Measurements from ENCODE around the gene BABAM2. TPM values are rescaled to one million over a fixed set of nuclear protein-coding genes. Genes with fewer than 3 reads are reported as not detected.

The BABAM2 gene
- total RNA-seq, 1 experiment from 2014 or later: 16.3 TPM

- BruUV-seq (replicated peaks): no TSS peak
- H3K79me2 ChIP-seq (ENCODE audit: low read length): no peaks in the 10 kb centered on the region
- ChIA-PET CTCF (interaction anchor here (0.6 to 0.7 kb wide), 3 partner anchors 209 to 710 kb away, joined by 3 to 9 read pairs (median 3); partner anchors contain the start of gene SLC4A1AP), POLR2A (ENCODE audit: unreplicated experiment) (no interaction called here)
- no peaks in the 10 kb centered on the region for H4K20me1 ChIP-seq (ENCODE audit: low read length)
- ATAC-seq (peak; percentile 57), DNase-seq (peak; percentile 73)
- intact Hi-C loops (cut with micrococcal nuclease): loop anchor here (2.0 kb wide), 1 partner anchor 17 kb away; no protein-coding TSS in a partner anchor
- TF ChIP-seq EZH2 (IDR thresholded peaks at IDR 0.05; ENCODE audit: low read length, unreplicated experiment) (no peak), EZH2phosphoT487 (IDR thresholded peaks at IDR 0.05; ENCODE audit: borderline replicate concordance, low read length) (no peak)
- TF ChIP-seq, protein P1, sequence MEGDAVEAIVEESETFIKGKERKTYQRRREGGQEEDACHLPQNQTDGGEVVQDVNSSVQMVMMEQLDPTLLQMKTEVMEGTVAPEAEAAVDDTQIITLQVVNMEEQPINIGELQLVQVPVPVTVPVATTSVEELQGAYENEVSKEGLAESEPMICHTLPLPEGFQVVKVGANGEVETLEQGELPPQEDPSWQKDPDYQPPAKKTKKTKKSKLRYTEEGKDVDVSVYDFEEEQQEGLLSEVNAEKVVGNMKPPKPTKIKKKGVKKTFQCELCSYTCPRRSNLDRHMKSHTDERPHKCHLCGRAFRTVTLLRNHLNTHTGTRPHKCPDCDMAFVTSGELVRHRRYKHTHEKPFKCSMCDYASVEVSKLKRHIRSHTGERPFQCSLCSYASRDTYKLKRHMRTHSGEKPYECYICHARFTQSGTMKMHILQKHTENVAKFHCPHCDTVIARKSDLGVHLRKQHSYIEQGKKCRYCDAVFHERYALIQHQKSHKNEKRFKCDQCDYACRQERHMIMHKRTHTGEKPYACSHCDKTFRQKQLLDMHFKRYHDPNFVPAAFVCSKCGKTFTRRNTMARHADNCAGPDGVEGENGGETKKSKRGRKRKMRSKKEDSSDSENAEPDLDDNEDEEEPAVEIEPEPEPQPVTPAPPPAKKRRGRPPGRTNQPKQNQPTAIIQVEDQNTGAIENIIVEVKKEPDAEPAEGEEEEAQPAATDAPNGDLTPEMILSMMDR (conservative IDR thresholded peaks at IDR 0.05; ENCODE audit: low read depth, low read length): no peak
- no peak overlapping the region for H3K4me3 ChIP-seq (ENCODE audit: low read length)
- H3K9ac ChIP-seq (ENCODE audit: low read length): no peak overlapping the region
- H3K27me3 ChIP-seq (ENCODE audit: low read length): no peaks in the 10 kb centered on the region
- H3K9me2 ChIP-seq (replicated peaks; ENCODE audit: low read length): no peaks in the 10 kb centered on the region
- H3K36me3 ChIP-seq (ENCODE audit: low read depth, low read length): no peaks in the 10 kb centered on the region
- H3K9me3 ChIP-seq (ENCODE audit: low read length): no peaks in the 10 kb centered on the region
- H2AFZ ChIP-seq (ENCODE audit: low read length): no peak overlapping the region
- H3K4me1 ChIP-seq (ENCODE audit: insufficient read depth, low read length): peaks cover 44% of the 10 kb centered on the region
- no peaks in the 10 kb centered on the region for H3F3A ChIP-seq (ENCODE audit: low read length, unreplicated experiment)
- H3K27ac ChIP-seq (ENCODE audit: low read length): peak overlapping the region; percentile 52
- H3K4me2 ChIP-seq (ENCODE audit: low read length): peak overlapping the region; percentile 30
These were observed 483.3 kb downstream of the BABAM2 start for GRCh38 chr2:28373854-28374253.

DNA sequence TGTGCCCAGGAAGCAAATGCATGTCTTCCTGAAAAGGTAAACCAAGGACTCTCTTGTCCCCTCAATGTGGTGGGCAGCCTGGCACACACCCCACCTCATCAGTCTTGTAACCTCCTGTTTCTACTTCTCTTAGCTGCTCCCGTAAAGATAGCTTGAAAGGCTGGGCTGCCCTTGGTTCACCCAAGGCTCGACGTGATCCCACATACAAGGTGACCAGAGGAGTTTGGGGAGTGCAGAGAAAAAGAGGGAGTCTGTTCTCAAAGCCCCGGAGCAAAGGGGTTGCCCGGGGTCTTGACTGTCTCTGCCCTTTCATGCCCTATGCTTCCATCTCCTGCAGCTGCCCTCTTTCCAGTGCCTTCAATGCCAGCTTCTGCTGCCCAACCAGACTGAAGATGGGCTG lies 483.8 kb downstream of the BABAM2 start:
- Histone ChIP-seq H3K27me3 (ENCODE audit: low read length) (no peaks in the 10 kb centered on the region), H3K4me3 (ENCODE audit: low read length) (no peak overlapping the region), H3K4me2 (ENCODE audit: low read length) (peak overlapping the region; percentile 30), H3K27ac (ENCODE audit: low read length) (peak overlapping the region; percentile 52), H2AFZ (ENCODE audit: low read length) (0 out of 2 replicates have a peak overlapping the region, but pooled peaks have one; percentile 27), H3K9ac (ENCODE audit: low read length) (no peak overlapping the region), H3F3A (ENCODE audit: low read length, unreplicated experiment) (no peaks in the 10 kb centered on the region), H4K20me1 (ENCODE audit: low read length) (no peaks in the 10 kb centered on the region), H3K9me3 (ENCODE audit: low read length) (no peaks in the 10 kb centered on the region), H3K36me3 (ENCODE audit: low read depth, low read length) (no peaks in the 10 kb centered on the region), H3K9me2 (replicated peaks; ENCODE audit: low read length) (no peaks in the 10 kb centered on the region), H3K4me1 (ENCODE audit: insufficient read depth, low read length) (peaks cover 43% of the 10 kb centered on the region), H3K79me2 (ENCODE audit: low read length) (no peaks in the 10 kb centered on the region)
- no TSS peak for BruUV-seq (replicated peaks)
- POLR2A ChIA-PET (ENCODE audit: unreplicated experiment): no interaction called here
- intact Hi-C loops (cut with micrococcal nuclease): loop anchor here (2.0 kb wide), 1 partner anchor 16 kb away; no protein-coding TSS in a partner anchor
- DNase-seq (no peak), ATAC-seq (no peak)
- TF ChIP-seq EZH2 (IDR thresholded peaks at IDR 0.05; ENCODE audit: low read length, unreplicated experiment) (no peak), EZH2phosphoT487 (IDR thresholded peaks at IDR 0.05; ENCODE audit: borderline replicate concordance, low read length) (no peak)
- TF ChIP-seq, protein P1 (conservative IDR thresholded peaks at IDR 0.05; ENCODE audit: low read depth, low read length): no peak
- CTCF ChIA-PET: interaction anchor here (0.6 to 0.7 kb wide), 3 partner anchors 209 to 710 kb away, joined by 3 to 9 read pairs (median 3); partner anchors contain the start of gene SLC4A1AP

DNA sequence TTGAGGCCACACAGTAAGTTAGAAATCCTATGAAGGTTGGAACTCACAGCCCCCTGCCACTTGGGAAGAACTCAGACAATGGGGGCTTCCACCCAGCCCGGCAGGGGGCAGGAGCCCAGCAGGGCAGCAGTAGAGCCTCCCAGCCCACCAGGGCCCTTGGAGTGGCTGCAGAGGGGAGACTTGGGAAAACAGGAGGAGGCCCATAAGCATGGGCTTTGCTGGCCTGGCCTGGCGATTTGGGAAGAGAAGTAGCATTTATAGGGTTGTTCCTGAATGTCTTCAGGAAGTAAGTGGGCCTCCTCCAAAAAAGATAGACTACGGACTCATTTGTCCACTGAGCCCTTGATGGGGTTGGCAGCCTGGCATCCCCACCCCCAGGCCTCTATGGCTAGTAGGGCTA lies 484.7 kb downstream of the BABAM2 start:
- no peaks in the 10 kb centered on the region for H3K9me3 ChIP-seq (ENCODE audit: low read length)
- no peaks in the 10 kb centered on the region for H4K20me1 ChIP-seq (ENCODE audit: low read length)
- ATAC-seq (no peak), DNase-seq (no peak)
- no peaks in the 10 kb centered on the region for H3K79me2 ChIP-seq (ENCODE audit: low read length)
- H3K4me1 ChIP-seq (ENCODE audit: insufficient read depth, low read length): peaks cover 34% of the 10 kb centered on the region
- intact Hi-C loops (cut with micrococcal nuclease): loop anchor here (2.0 kb wide), 1 partner anchor 16 kb away; no protein-coding TSS in a partner anchor
- no peaks in the 10 kb centered on the region for H3K9me2 ChIP-seq (replicated peaks; ENCODE audit: low read length)
- ChIA-PET POLR2A (ENCODE audit: unreplicated experiment) (no interaction called here), CTCF (no interaction called here)
- no peak overlapping the region for H3K9ac ChIP-seq (ENCODE audit: low read length)
- BruUV-seq (replicated peaks): no TSS peak
- no peaks in the 10 kb centered on the region for H3K36me3 ChIP-seq (ENCODE audit: low read depth, low read length)
- H3K27ac ChIP-seq (ENCODE audit: low read length): no peak overlapping the region
- no peak overlapping the region for H3K4me2 ChIP-seq (ENCODE audit: low read length)
- no peaks in the 10 kb centered on the region for H3F3A ChIP-seq (ENCODE audit: low read length, unreplicated experiment)
- no peak overlapping the region for H2AFZ ChIP-seq (ENCODE audit: low read length)
- TF ChIP-seq, protein P1 (conservative IDR thresholded peaks at IDR 0.05; ENCODE audit: low read depth, low read length): no peak
- TF ChIP-seq EZH2phosphoT487 (IDR thresholded peaks at IDR 0.05; ENCODE audit: borderline replicate concordance, low read length) (no peak), EZH2 (IDR thresholded peaks at IDR 0.05; ENCODE audit: low read length, unreplicated experiment) (no peak)
- no peak overlapping the region for H3K4me3 ChIP-seq (ENCODE audit: low read length)
- H3K27me3 ChIP-seq (ENCODE audit: low read length): no peaks in the 10 kb centered on the region

Data from PC-3 (cell line).